H1 (cell line): ENCODE results near the gene SARS2. TPM values are rescaled to one million over a fixed set of nuclear protein-coding genes. Genes with fewer than 3 reads are reported as not detected.

Source experiments
- ATF3 ChIP-seq: IDR thresholded peaks from 2 replicates; pipeline ENCODE4 v1.6.1; 2011; ENCODE audit warnings: low read depth, mild to moderate bottlenecking, low read length; ENCODE audit not compliant: insufficient read depth
- CHD1 ChIP-seq: IDR thresholded peaks from 2 replicates; pipeline ENCODE4 v1.6.1; 2012; ENCODE audit warnings: low read depth, low read length, improper control_type of control experiment
- CHD7 ChIP-seq: fragments of 300-600 bp; sonication (generic); IDR thresholded peaks from 2 replicates; pipeline ENCODE4 v1.7.1; 2012; ENCODE audit warnings: low read length, moderate library complexity, mild to moderate bottlenecking, inconsistent platforms; ENCODE audit not compliant: insufficient replicate concordance
- RNF2 ChIP-seq: fragments of 200-900, 300-1000 bp; sonication (generic); IDR thresholded peaks from 2 replicates; pipeline ENCODE4 v1.7.1; 2016; ENCODE audit warnings: borderline replicate concordance, low read depth, mild to moderate bottlenecking, antibody characterized with exemption, low read length; ENCODE audit not compliant: poor library complexity, severe bottlenecking; ENCODE audit errors: missing control alignments
- TAF1 ChIP-seq: IDR thresholded peaks from 2 replicates; pipeline ENCODE4 v1.6.1; 2011; ENCODE audit warnings: mild to moderate bottlenecking, low read depth, low read length
- TBP ChIP-seq: IDR thresholded peaks from 2 replicates; pipeline ENCODE4 v1.6.1; 2011; ENCODE audit warnings: low read depth, low read length, improper control_type of control experiment
- USF2 ChIP-seq: IDR thresholded peaks from 2 replicates; pipeline ENCODE4 v1.6.1; 2011; ENCODE audit warnings: low read length, improper control_type of control experiment
- polyA plus RNA-seq, 7 experiments: library from polyadenylated mRNA; depleted of rRNA in 3 of 7; stranded (reverse) in 5 of 7; unstranded in 2 of 7; fragments of >200 nt in 5 of 7; fragments of 200-250 nt in 2 of 7; gene quantifications; 1 replicate in 5 of 7; 2 replicates in 1 of 7; 4 replicates in 1 of 7; pipeline versions ENCODE4 v1.2.1 to v1.2.3, GENCODE V29; 2011 to 2013; ENCODE audit warnings: missing spikeins in 2 of 7, mixed read lengths in 2 of 7
- total RNA-seq: library from RNA; stranded (reverse); fragmentation: NEBNext Ultra II Directional; extraction: Animal tissue kit (Norgen Biotek cat#: 25700); gene quantifications from 2 replicates; pipeline ENCODE4 v1.2.1, GENCODE V29; 2021

Gene SARS2
- total and polyA plus RNA-seq, 2 of the 8 experiments (the other 6 are each of a cell fraction or from before 2014, with no cell fraction given): 68.0 to 102 TPM

DNA sequence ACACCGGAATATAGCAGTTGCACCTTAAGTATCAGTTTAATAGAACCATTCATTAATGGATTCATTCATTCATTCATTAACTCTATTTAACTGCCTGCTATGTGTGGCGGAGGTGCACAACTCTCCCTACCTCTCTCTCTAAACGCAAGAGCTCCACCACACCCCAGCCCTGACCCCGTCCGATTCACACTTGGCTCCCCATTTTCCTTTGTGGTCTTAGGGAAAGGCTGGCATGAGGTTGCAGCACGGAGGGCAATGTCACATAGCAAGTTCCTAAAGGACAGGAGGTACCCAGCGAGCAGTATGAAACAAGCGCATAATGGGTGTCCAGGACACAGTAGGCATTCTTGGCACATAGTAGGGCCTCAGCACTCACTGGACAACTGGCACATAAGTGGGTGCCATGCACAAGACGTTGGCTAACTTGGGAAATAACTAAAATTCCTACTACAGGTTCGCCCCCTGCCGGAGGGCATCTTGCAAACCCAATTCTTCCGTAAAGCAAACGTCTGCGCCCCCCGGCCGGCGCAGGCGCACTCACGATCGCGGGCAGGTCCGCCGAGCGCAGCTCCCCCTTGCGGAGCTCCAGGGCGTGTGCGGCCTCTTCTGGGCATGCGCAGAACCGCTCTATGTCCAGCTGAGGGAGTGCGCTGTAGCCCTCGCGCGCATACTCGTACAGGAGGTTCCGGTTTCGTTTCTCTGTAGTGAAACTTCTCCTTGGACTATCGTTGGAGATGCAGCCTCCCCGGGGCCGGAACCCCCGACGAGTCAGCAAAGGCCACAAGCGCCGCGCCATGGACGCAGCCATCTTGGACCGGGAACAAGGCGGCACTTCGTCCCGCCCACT, at the start of gene SARS2 (continued):
- no peak for TF ChIP-seq USF2
- no peak for TF ChIP-seq CHD7
- peak; percentile 97 for TF ChIP-seq TAF1
- TF ChIP-seq RNF2: no peak
- no peak for TF ChIP-seq CHD1
- peak; percentile 51; the same call in 1 of the 2 replicates for TF ChIP-seq ATF3
- peak; percentile 85 for TF ChIP-seq TBP
